Tibial artery (tissue), 4 donors: ENCODE data around the gene ABCB8.

Experiments
- DNase-seq, 2 donors: peaks; one replicate each; pipeline ENCODE4 v3.0.0-alpha.2; 2019
- H3K27ac ChIP-seq, 2 donors: fragments of 200-600 bp; sonication (generic) in 1 of 2; 1 replicate in 1 of 2; 2 replicates in 1 of 2; pipeline ENCODE4 v1.5.1; 2018 to 2019; ENCODE audit warnings: mild to moderate bottlenecking in 1 of 2
- H3K27me3 ChIP-seq, 2 donors: fragments of 200-600 bp; sonication (generic) in 1 of 2; one replicate each; pipeline versions ENCODE4 v1.5.1 to v1.6.0; 2016 to 2019
- H3K36me3 ChIP-seq, 3 donors: fragments of 200-600 bp; sonication (generic) in 2 of 3; one replicate each; pipeline ENCODE4 v1.5.1; 2016 to 2019; ENCODE audit warnings: mild to moderate bottlenecking in 2 of 3
- H3K4me1 ChIP-seq, 4 donors: fragments of 200-600 bp; sonication (generic) in 2 of 4; 1 replicate in 3 of 4; 2 replicates in 1 of 4; pipeline ENCODE4 v1.5.1; 2016 to 2019
- H3K4me3 ChIP-seq, 2 donors: fragments of 200-600 bp; sonication (generic) in 1 of 2; 1 replicate in 1 of 2; 2 replicates in 1 of 2; pipeline ENCODE4 v1.5.1; 2018 to 2019; ENCODE audit warnings: mild to moderate bottlenecking in 2 of 2
- H3K9me3 ChIP-seq, 3 donors: fragments of 200-600 bp; sonication (generic) in 1 of 3; one replicate each; pipeline ENCODE4 v1.5.1; 2016 to 2019
- CTCF ChIP-seq, 2 experiments: fragments of 200-600 bp in 1 of 2; fragments of 450-650 bp in 1 of 2; IDR thresholded peaks; one replicate each; pipeline ENCODE4 v1.5.1; 2017 to 2019; ENCODE audit warnings: antibody characterized with exemption in 2 of 2, mild to moderate bottlenecking in 1 of 2, moderate library complexity in 1 of 2
- intact Hi-C: fragments of 100-400 bp; cut with DNase I; formaldehyde crosslinking; loops from one replicate; pipeline ENCODE4 v1.15.0; 2023; ENCODE audit warnings: low total_unique reads

ABCB8 gene

GRCh38 chr7:151028131-151028947 is at the start of gene ABCB8:
Gene ABCB8 (plus strand): TSS chr7:151028450. CDS start chr7:151028516, 66 bp downstream.
- DNase-seq = peak; percentile 99
- peaks cover 0 to 12% (median 4%) of the 10 kb centered on the region in 4 donors for H3K4me1 ChIP-seq
- peaks cover 0 to 15% (median 0%) of the 10 kb centered on the region in 3 donors for H3K36me3 ChIP-seq
- intact Hi-C loops = loop anchor here (2.0 kb wide), 1 partner anchor 30 kb away; the partner anchor contains the start of gene SLC4A2
- peak within 1 kb of the TSS; percentile 67 to 70 for H3K4me3 ChIP-seq
- peak; percentile 50 to 52 for TF ChIP-seq CTCF (IDR thresholded peaks at IDR 0.05)
- H3K27ac ChIP-seq = peak within 1 kb of the TSS; percentile 55 to 75
- H3K9me3 ChIP-seq = no peaks in the 10 kb centered on the region
- H3K27me3 ChIP-seq = peaks cover 0 to 11% of the 10 kb centered on the region in 2 donors

- no peaks in the 10 kb centered on the region for H3K9me3 ChIP-seq
- H3K4me1 ChIP-seq = peaks cover 0 to 33% (median 25%) of the 10 kb centered on the region in 4 donors
- intact Hi-C loops = no loop called here
- DNase-seq = no peak
- no peak overlapping the region for H3K4me3 ChIP-seq
- H3K36me3 ChIP-seq = no peaks in the 10 kb centered on the region
- peaks cover 0 to 79% of the 10 kb centered on the region in 2 donors for H3K27me3 ChIP-seq
- H3K27ac ChIP-seq = no peak overlapping the region
- no peak for TF ChIP-seq CTCF (IDR thresholded peaks at IDR 0.05)
These were observed 48.4 kb upstream of the ABCB8 start for GRCh38 chr7:150979713-150980390.

- Histone ChIP-seq H3K9me3 (no peaks in the 10 kb centered on the region), H3K36me3 (no peaks in the 10 kb centered on the region), H3K27ac (no peak overlapping the region), H3K4me1 (peaks cover 0 to 29% (median 21%) of the 10 kb centered on the region in 4 donors), H3K4me3 (no peak overlapping the region), H3K27me3 (peaks cover 0 to 77% of the 10 kb centered on the region in 2 donors)
- DNase-seq = no peak
- TF ChIP-seq CTCF (IDR thresholded peaks at IDR 0.05) = no peak
- intact Hi-C loops = no loop called here
These were observed 47.6 kb upstream of the ABCB8 start for GRCh38 chr7:150980663-150981062.

- Histone ChIP-seq H3K4me3 (no peak overlapping the region), H3K36me3 (no peaks in the 10 kb centered on the region), H3K27me3 (peaks cover 0 to 77% of the 10 kb centered on the region in 2 donors), H3K27ac (no peak overlapping the region), H3K4me1 (peaks cover 0 to 29% (median 21%) of the 10 kb centered on the region in 4 donors), H3K9me3 (no peaks in the 10 kb centered on the region)
- no peak for TF ChIP-seq CTCF (IDR thresholded peaks at IDR 0.05)
- no peak for DNase-seq
- intact Hi-C loops = no loop called here
These were observed 46.6 kb upstream of the ABCB8 start for GRCh38 chr7:150981644-150982043.

- no peak overlapping the region for H3K4me3 ChIP-seq
- H3K27me3 ChIP-seq = peaks cover 0 to 75% of the 10 kb centered on the region in 2 donors
- intact Hi-C loops = no loop called here
- TF ChIP-seq CTCF (IDR thresholded peaks at IDR 0.05) = no peak
- no peak for DNase-seq
- H3K9me3 ChIP-seq = no peaks in the 10 kb centered on the region
- peaks cover 0 to 24% (median 19%) of the 10 kb centered on the region in 4 donors for H3K4me1 ChIP-seq
- H3K27ac ChIP-seq = no peak overlapping the region
- H3K36me3 ChIP-seq = no peaks in the 10 kb centered on the region
These were observed 45.9 kb upstream of the ABCB8 start for GRCh38 chr7:150982351-150982750.
